Endothelial cell of umbilical vein (primary cell): Measurements from ENCODE around the gene NCK1.

Experiments
- CTCF ChIP-seq, 2 donors: IDR thresholded peaks; 1 replicate in 1 of 2; 2 replicates in 1 of 2; pipeline ENCODE4 v1.5.1; 2011; ENCODE audit warnings: low read length in 2 of 2, mild to moderate bottlenecking in 2 of 2, moderate library complexity in 2 of 2, control low read depth in 1 of 2, inconsistent platforms in 1 of 2, low read depth in 1 of 2; ENCODE audit not compliant: insufficient read depth in 1 of 2; ENCODE audit errors: extremely low read depth in 1 of 2
- EZH2 ChIP-seq: IDR thresholded peaks from 2 replicates; pipeline ENCODE4 v1.6.1; 2012; ENCODE audit warnings: borderline replicate concordance, low read depth, mild to moderate bottlenecking, moderate library complexity, low read length, inconsistent platforms; ENCODE audit not compliant: severe bottlenecking
- FOS ChIP-seq: IDR thresholded peaks from 2 replicates; pipeline ENCODE4 v1.6.1; 2011; ENCODE audit warnings: mild to moderate bottlenecking, low read length, moderate library complexity, borderline replicate concordance; ENCODE audit not compliant: insufficient read depth
- GATA2 ChIP-seq: IDR thresholded peaks from 2 replicates; pipeline ENCODE4 v1.7.0; 2011; ENCODE audit warnings: low read depth, mild to moderate bottlenecking, moderate library complexity, mixed read lengths, low read length; ENCODE audit not compliant: insufficient read length, insufficient read depth
- MYC ChIP-seq: IDR thresholded peaks from one replicate; pipeline ENCODE4 v1.6.1; 2011; ENCODE audit warnings: mild to moderate bottlenecking, low read depth, low read length

GRCh38 chr3:136898954-136899353 lies 36.9 kb downstream of the NCK1 start:
- no peak for TF ChIP-seq GATA2
- no peak for TF ChIP-seq CTCF (IDR thresholded peaks at IDR 0.05; ENCODE audit: extremely low read depth in 1 of 2, insufficient read depth in 1 of 2, low read depth in 1 of 2, low read length in 2 of 2)
- no peak for TF ChIP-seq MYC
- no peak for TF ChIP-seq FOS
- no peak for TF ChIP-seq EZH2
